T-helper 1 cell (primary cell): Measurements from ENCODE around the gene LCNL1.

Experiments used
- DNase-seq, 5 donors: peaks; one replicate each; pipeline ENCODE4 v3.0.0-alpha.2; 2012 to 2020

Gene LCNL1

DNA sequence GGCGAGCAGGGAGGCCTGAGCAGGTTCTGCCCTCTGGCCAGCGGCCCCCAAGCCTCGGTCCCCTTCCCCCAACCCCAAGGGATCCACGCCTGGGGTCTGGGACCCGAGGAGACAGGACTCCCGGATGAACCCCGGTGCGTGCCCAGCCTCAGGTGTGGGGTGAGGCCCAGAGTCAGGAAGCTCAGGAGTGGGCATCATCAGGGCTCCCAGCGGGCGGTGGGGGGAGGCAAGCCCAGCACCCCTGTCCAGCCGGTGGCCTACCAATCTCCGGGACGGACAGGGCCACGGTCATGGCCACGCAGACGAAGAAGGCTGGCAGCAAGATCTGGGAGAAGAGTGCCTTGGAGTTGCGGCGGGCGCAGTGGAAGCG is 30.8 kb downstream of the LCNL1 start:
- DNase-seq: no peak

DNA sequence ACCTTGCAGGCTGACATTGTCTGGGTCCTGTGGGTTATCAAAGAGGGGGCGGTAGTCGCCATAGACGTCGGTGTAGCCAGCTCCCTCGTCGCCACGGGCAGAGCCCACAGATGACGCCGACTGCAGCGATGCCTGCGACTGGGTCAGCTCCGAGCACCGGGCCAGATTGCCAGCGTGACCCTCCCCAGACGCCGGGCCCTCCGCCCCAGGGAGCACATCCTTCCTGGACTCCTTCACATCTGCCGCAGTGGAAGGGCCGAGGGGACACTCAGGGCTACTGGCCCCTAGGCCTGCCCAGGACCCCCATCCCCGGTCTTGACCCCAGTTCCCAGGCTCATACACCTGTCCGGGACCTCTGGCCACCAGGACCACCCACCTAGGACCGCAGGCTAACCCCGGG is 31.4 kb downstream of the LCNL1 start:
- no peak for DNase-seq

DNA sequence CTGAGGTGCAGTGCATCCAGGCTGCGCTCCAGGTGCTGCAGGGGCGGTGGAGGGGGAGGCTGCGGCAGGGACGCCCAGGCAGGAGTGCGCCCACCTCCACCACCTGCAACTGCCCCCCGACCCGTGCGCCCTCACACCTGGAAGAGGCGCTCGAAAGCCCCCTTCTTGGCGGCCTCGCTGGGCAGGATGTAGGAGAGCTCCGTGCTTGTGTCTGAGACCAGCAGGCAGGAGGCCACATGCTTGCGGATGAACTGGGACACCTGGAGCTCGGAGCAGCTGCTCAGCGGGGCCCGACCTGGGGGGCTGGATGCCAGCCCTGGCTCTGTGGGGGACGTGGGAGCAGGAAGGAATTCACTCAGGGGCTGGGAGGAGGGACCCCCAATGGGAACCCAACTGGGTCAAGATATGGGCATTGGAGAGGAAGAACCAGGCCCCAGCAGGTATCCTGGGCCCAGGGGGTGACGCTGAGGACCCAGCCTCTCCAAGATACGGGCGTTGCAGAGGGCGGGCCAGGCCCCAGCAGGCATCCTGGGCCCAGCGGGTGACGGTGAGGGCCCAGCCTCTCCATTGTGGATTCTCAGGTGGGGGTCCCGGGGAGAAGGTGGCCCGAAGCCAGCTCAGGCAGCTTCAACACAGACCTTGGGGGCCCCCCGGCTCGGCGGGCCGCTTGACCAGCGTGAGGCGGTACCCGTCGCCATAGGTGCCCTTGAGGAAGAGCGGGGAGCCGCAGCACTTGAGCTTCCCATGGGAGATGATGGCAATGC is 32.2 kb downstream of the LCNL1 start:
- DNase-seq: no peak

DNA sequence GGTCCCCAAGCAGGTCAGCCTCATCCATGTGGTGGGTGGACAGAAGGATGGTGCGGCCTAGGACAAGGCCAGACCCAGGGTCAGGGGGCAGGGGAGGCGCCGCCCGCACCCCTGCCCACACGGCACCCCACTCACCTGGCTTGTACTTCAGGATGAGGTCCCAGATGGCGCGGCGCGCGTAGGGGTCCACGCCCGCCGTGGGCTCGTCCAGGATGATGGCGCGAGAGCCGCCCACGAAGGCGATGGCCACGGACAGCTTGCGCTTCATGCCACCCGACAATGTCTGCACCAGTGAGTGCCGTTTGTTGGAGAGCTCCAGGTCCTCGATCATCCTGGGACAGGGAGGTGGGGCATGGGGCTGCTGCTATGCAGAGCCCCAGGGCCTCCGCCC is 32.7 kb downstream of the LCNL1 start:
- DNase-seq: no peak

DNA sequence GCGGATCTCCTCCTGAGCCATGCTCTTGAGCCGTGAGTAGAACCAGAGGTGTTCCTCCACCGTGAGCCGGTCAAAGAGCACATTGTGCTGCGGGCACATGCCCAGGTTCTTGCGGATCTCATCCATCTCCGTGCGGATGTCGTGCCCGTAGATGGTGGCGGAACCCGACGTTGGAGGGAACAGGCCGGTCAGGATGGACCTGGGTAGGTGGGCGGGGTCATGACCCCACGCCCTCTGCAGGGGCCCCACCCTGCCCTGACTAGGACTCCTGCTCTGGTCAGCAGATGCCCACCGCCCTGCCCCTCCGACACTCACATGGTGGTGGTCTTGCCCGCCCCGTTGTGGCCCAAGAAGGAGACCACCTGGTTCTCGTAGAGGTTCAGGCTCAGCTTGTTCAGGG is 33.2 kb downstream of the LCNL1 start:
- DNase-seq: no peak

- no peak for DNase-seq
Observed at GRCh38 chr9:137016436-137016835, 33.6 kb downstream of the LCNL1 start.

DNA sequence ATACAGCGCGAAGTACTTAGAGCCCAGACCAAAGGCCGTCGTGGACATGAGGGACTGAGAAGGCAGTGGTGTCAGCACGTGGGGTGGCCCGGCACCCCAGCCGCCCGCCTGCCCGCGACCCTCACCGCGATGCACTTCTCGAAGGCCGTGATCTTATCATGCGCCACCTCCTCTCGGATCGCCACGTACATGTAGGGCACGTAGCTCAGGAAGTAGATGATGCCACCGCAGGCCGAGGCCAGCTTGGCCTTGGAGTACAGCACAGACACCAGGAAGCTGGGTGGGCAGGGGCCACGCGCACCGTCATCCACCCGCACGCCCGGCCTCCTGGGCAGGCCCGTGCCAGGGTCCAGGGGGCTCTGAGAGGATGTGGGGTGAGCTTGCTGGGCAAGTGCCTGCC is 34.3 kb downstream of the LCNL1 start:
- no peak for DNase-seq

DNA sequence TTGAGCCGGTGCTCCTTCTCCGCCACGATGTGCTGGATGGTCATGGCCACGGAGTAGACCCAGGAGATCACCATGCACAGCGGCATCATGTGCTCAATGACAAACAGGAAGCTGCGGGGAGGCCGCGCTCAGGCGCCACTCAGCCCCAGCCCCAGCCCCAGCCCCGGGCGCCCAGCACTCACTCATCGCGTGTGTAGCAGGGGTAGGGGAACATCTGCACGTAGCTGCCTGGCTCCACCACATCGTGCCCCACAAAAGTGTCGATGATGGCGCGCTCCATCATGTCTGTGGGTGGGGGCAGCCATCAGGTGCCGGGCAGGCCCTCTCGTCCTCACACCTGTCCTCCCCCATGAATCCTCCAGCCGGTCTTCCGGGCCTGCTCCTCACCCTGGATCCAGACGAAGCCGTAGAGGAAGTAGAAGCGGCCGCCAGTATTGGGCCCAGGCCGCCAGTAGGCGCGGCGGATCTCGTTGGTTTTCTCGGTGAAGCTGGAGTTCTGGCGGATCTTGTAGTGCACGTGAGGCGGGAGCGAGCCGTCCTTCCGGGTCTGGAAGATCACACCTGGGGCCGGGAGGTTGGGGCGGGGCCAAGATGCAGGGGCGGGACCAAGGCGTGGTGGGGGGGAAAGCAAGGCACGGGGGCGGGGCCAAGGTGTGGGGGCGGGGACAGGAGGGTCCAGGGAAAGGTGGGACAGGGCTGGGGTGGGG is 35.2 kb downstream of the LCNL1 start:
- no peak for DNase-seq

DNA sequence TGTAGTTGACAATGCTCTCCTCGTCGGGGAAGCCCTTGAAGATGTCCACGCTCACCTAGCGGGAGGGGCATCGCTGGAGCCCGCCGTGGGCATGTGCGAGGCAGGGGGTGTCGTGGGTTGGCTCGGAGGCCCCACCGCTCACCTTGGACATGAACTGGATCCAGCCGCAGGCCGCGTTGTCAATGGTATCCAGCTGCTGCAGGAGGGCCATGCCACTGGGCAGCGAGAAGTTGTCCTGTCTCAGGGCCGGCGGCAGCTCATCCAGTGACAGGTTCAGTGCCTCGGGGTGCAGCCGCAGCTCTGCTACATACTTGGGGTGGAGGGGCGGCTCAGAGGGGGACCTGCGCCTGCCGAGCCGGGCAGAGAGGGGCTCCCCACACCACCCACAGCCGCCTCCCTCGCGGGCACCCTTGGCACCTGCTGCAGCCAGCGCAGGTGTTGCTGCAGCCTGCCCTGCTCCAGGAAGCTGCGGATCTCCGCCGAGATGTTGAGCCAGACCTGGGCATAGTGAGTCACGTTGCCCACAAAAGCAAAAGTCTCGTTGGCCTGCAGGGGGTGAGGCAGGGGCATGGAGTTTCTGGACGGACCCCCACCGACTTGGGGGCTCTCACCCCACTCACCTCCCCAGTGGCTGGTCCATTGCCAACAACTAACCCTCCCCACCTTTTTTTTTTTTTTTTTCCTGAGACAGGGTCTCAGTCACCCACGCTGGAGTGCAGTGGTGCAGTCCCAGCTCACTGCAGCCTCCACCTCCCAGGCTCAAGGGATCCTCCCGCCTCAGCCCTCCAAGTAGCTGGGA is 36.2 kb downstream of the LCNL1 start:
- DNase-seq: no peak

- no peak for DNase-seq
Observed at GRCh38 chr9:137019891-137020683, 37.3 kb downstream of the LCNL1 start.

DNA sequence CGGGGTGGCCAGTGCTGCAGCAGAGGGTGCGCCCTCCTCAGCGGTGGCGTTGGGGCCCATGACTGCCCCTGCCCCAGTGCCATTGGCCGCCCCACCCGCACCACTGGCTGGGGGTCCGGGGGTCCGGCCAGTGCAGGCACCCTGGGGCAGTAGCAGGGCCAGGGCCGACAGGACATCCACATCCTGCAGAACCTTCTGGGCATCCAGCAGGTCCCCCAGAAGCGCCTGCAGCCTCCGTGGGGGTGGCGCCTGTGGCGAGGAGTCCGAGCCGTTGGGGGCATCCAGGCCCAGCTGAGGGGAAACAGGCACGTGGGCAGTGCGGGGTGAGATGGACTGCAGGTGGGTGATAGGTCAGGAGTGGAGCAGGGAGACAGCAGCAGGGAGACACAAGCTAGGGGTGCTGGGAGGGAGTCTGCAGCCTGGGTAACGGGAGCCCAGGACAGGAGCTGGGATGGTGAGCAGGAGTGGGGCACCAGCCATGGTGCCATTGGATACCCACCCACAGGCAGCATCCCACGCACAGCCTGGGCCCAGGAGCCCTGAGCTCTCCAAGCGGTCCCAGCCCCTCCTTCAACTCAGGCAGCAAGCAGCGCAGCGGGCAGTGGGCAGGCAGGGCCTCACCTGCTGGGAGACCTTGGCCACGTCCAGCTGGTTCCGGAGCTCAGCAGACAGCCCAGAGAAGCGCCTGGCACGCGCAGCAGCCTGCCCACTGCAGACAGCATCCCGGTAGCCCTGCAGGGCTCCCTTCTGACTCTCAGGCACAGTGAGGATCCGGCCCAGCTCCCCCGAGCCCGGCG is 38.2 kb downstream of the LCNL1 start:
- no peak for DNase-seq

GRCh38 chr9:137021568-137021978 is 38.8 kb downstream of the LCNL1 start:
- DNase-seq: no peak

DNA sequence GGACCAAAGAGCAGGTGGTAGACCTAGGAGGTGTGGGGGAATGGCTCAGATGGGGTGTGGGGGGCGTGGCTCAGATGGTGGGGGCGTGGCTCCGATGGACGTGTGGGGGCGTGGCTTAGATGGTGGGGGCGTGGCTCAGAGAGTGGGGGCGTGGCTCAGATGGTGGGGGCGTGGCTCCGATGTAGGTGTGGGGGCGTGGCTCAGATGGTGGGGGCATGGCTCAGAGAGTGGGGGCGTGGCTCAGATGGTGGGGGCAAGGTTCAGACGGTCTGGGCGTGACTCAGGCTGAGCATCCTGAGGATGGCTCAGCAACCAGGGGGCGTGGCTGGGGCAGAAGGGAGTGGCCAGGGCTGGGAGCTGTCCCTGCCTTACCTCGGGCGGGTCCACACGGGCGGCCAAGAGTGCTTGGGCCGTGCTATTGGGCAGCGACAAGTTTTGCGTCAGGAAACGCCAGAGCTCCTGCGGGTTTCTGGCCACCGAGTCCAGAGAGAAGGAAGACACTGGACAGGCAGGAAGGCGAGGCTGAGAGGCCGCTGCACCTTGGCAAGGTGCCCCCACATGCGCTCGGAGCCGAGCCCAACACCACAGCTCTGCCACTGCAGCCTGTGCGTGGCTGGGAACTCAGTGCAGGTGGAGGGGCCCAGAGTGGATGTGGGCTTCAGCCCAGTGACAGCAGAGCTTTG is 39.3 kb downstream of the LCNL1 start:
- DNase-seq: peak; percentile 56 to 78 (median 63)

DNA sequence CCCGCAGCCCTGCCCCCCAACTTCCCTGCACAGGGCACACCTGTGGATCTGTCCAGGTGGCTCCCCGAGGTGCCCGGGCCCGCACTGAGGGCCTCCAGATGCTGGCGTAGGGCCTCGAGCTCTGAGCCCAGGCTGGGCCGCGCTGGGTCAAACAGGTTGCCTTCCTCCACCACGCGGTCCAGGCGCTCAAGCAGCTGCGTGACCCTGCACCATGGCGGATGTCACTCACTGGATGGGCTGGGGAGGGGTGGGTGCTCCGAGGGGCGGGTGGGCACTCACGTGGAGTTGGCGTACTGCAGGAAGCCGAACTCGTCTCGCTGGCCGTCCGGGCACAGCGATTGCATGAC is 39.8 kb downstream of the LCNL1 start:
- DNase-seq: no peak

DNA sequence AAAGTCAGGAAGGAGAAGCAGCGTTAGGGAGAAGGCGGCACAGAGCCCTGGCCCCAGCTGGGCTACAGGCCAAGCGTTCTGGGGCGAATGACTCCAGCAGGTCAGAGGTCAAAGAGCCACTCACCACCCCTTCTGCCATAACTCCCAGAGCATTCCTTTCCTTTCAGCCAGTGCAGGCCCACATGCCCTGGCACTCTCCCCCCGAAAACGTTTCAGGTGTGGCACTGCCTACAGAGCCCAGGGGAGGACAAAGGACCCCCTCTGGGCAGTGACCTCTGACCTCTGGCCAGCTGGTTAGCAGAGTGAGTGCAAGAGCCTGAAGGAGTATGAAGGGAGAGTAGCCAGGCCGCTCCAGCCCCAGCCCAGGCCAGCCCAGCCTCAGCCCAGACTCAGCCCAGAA is 40.4 kb downstream of the LCNL1 start:
- DNase-seq: no peak

DNA sequence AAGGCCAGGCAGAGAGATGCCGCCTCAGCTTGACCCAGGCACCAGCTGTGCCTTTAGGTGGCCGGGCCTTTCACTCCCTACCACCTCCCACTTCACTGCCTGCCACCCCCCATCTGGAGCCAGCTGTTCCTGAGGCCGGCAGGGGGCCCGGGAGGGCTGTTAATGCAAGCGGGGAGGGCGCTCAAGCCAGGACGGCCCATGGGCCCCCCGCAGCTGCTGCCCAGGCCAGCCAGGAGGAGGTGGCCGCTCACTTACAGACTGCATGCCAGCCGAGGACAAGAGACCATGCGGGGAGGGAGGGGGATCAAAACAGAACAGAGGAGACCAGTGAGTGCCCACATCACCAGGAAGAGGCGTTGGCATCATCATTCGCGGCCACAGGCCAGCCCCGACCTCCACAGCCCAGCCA is 40.8 kb downstream of the LCNL1 start:
- DNase-seq: no peak

GRCh38 chr9:137025517-137025966 is 42.7 kb downstream of the LCNL1 start:
- DNase-seq: no peak

DNA sequence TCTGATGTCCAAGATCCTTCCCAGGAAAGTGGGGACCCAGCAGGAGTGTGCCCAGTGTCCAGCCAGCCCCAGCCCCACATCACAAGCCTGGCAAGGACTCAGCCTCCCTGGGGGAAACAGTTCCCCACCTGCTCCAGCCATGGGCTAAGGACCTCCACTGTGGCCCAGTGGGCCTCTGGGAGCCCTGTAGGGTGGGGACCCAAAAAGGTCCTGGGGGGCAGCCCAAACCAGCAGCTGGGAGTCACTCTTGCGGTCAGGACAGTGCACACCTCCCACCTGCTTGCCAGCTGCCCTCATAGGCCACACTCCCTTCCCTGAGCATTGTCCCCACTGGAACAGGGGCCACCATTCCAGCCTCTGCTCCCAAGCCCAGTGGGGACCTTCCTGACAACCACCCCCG is 43.6 kb downstream of the LCNL1 start:
- no peak for DNase-seq

- no peak for DNase-seq
Observed at GRCh38 chr9:137026828-137027227, 44.0 kb downstream of the LCNL1 start.

GRCh38 chr9:137027369-137028262 is 44.8 kb downstream of the LCNL1 start, which contains the start of gene ABCA2:
Gene ABCA2 (minus strand): TSS chr9:137028237. CDS start chr9:137028140, 97 bp downstream.
- no peak for DNase-seq
